GM12878 (cell line): ENCODE data around the gene ANKRD44.

ENCODE experiments used
- EGR1 ChIP-seq, 2 experiments: IDR thresholded peaks; 1 replicate in 1 of 2; 2 replicates in 1 of 2; pipeline ENCODE4 v1.6.1; 2011 to 2012; ENCODE audit warnings: low read depth in 2 of 2, low read length in 2 of 2, borderline replicate concordance in 1 of 2, mild to moderate bottlenecking in 1 of 2, moderate library complexity in 1 of 2
- MTA3 ChIP-seq: IDR thresholded peaks from 2 replicates; pipeline ENCODE4 v1.6.1; 2012; ENCODE audit warnings: low read length, inconsistent platforms, borderline replicate concordance
- TCF12 ChIP-seq: IDR thresholded peaks from 2 replicates; pipeline ENCODE4 v1.6.1; 2011; ENCODE audit warnings: low read depth, mild to moderate bottlenecking, low read length
- ZNF274 ChIP-seq: IDR thresholded peaks from one replicate; pipeline ENCODE4 v1.8.0; 2011; ENCODE audit not compliant: insufficient read length, insufficient read depth

DNA sequence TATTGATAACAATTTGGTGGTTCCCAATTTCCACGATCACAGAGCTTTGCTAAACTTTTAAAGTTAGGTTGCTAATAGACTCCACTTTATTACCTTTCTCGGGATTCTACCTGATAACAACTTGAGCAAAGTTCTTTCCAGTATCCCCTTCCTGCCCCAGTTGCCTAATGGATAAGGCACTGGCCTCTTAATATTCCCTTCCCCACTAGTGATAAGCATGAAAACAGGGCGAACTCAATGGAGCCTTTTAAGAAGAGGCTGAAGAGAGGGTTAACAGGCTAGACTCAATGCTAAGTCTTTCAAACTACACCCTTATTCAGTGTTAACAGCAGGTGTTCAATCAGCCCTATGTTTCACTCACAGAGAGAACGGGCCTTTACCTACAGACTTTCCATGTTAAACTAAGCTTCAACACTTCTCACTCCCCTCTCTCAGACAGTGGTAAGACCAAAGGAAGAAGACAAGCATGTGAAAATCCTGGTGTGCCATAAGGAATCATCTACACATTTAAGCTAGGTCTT is 75.8 kb downstream of the ANKRD44 start:
- TF ChIP-seq TCF12 (no peak), EGR1 (IDR thresholded peaks at IDR 0.05; ENCODE audit: borderline replicate concordance in 1 of 2, low read depth in 2 of 2, low read length in 2 of 2) (no peak), MTA3 (no peak), ZNF274 (no peak)
